Type B pancreatic cell (in vitro differentiated cells): ENCODE data around the gene IGF1R. TPM values are rescaled to one million over a fixed set of nuclear protein-coding genes. Genes with fewer than 3 reads are reported as not detected.
A peak's percentile ranks its signal among the peaks of the same experiment; 100 is the strongest.

ENCODE experiments used
- DNase-seq: peaks from one replicate; pipeline ENCODE4 v3.0.0; 2021; ENCODE audit warnings: mixed read lengths; ENCODE audit not compliant: unreplicated experiment; ENCODE audit errors: extremely low spot score
- H3K27ac Mint-ChIP-seq: 2 replicates; pipeline ENCODE4 v1.8.0; 2021; ENCODE audit warnings: mild to moderate bottlenecking, mixed read lengths
- H3K27me3 Mint-ChIP-seq: 2 replicates; pipeline ENCODE4 v1.8.0; 2021; ENCODE audit warnings: mixed read lengths
- H3K36me3 Mint-ChIP-seq: 2 replicates; pipeline ENCODE4 v1.8.0; 2021; ENCODE audit warnings: mixed read lengths
- H3K4me1 Mint-ChIP-seq: one replicate; pipeline ENCODE4 v1.8.0; 2021; ENCODE audit warnings: mixed read lengths; ENCODE audit not compliant: unreplicated experiment
- H3K4me3 Mint-ChIP-seq: 2 replicates; pipeline ENCODE4 v1.8.0; 2021; ENCODE audit warnings: mild to moderate bottlenecking, mixed read lengths
- H3K9me3 Mint-ChIP-seq: 2 replicates; pipeline ENCODE4 v1.8.0; 2021; ENCODE audit warnings: mixed read lengths
- total RNA-seq: library from RNA; stranded (reverse); gene quantifications from 2 replicates; pipeline ENCODE4 v1.2.1, GENCODE V29; 2021; ENCODE audit warnings: low replicate concordance
- TF ChIP-seq, protein P1 (sequence below): fragments of 200-600 bp; sonication (generic); conservative IDR thresholded peaks from 2 replicates; pipeline ENCODE4 v1.5.0; 2021; ENCODE audit warnings: antibody characterized with exemption, mild to moderate bottlenecking

Gene IGF1R
- total RNA-seq, 1 donor from 2014 or later: 87.1 TPM

DNA sequence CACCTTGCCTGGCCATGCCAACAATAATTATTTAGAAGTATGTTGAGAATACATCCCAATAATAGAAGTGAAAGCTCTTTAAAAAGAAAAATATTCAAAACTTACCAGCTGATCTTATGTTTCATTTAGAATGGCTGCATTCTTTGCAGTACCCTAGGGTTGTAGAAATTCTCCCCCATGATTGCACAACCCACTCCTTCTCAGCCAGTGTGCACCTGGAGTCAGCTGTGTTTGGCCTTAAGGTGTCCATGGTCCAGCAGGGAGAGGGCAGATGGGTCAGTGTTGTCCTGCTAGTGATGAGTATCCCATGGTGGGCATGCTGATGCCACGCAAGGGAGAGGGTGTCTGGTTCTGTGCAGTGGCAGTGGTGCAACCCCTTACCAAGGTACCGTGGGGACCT, 117.3 kb downstream of the IGF1R start:
- no peaks in the 10 kb centered on the region for H3K27me3 Mint-ChIP-seq
- H3K4me3 Mint-ChIP-seq: no peak overlapping the region
- peaks cover 33% of the 10 kb centered on the region for H3K4me1 Mint-ChIP-seq
- H3K36me3 Mint-ChIP-seq: peaks cover 4% of the 10 kb centered on the region
- H3K27ac Mint-ChIP-seq: no peak overlapping the region
- TF ChIP-seq, protein P1, sequence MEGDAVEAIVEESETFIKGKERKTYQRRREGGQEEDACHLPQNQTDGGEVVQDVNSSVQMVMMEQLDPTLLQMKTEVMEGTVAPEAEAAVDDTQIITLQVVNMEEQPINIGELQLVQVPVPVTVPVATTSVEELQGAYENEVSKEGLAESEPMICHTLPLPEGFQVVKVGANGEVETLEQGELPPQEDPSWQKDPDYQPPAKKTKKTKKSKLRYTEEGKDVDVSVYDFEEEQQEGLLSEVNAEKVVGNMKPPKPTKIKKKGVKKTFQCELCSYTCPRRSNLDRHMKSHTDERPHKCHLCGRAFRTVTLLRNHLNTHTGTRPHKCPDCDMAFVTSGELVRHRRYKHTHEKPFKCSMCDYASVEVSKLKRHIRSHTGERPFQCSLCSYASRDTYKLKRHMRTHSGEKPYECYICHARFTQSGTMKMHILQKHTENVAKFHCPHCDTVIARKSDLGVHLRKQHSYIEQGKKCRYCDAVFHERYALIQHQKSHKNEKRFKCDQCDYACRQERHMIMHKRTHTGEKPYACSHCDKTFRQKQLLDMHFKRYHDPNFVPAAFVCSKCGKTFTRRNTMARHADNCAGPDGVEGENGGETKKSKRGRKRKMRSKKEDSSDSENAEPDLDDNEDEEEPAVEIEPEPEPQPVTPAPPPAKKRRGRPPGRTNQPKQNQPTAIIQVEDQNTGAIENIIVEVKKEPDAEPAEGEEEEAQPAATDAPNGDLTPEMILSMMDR: no peak
- no peaks in the 10 kb centered on the region for H3K9me3 Mint-ChIP-seq
- no peak for DNase-seq

DNA sequence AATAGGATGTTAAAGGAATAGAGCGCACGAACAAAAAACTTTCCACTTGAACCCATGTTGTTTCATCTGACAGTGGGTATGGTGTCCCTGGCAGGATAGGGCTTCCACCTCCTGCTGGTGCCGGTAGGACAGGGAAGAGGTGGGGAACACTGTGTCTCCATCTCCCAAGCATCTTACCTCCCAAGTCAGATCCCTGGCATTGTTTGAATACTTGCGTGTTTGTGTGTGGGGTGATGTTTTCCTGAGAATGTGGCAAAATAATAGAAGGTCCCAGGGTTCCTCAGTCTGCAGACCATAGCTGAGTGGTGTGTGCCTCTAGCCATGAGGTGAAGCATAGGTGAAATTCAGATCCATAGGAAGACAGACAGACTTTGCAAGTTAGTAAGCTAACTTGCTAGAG, 119.4 kb downstream of the IGF1R start:
- no peak for DNase-seq
- TF ChIP-seq, protein P1: no peak
- H3K36me3 Mint-ChIP-seq: peaks cover 4% of the 10 kb centered on the region
- H3K4me1 Mint-ChIP-seq: peaks cover 42% of the 10 kb centered on the region
- H3K27ac Mint-ChIP-seq: no peak overlapping the region
- H3K9me3 Mint-ChIP-seq: no peaks in the 10 kb centered on the region
- H3K27me3 Mint-ChIP-seq: no peaks in the 10 kb centered on the region
- no peak overlapping the region for H3K4me3 Mint-ChIP-seq

DNA sequence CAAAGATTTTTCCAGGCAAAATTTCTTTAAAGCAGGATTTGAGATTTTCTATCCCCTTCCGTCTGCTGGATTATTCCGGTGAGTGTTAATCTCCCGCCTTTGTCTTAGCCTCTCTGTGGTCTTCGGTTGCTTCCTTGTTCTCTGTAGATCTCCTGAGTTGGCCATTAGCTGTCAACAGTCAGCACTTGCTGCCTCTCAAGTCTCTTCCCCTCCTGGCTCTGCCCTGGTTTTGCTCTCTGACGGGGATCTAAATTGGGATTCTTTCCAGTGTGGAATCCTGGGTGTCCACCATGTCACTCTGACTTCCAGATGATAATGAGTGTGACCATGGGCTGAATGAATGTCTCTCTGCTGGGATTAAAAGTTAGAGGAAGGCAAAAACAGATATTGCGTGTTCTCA, 121.5 kb downstream of the IGF1R start:
- no peak for DNase-seq
- Mint-ChIP-seq H3K4me1 (peaks cover 48% of the 10 kb centered on the region), H3K27me3 (no peaks in the 10 kb centered on the region), H3K27ac (no peak overlapping the region), H3K9me3 (no peaks in the 10 kb centered on the region), H3K4me3 (no peak overlapping the region), H3K36me3 (peaks cover 2% of the 10 kb centered on the region)
- TF ChIP-seq, protein P1: no peak

DNA sequence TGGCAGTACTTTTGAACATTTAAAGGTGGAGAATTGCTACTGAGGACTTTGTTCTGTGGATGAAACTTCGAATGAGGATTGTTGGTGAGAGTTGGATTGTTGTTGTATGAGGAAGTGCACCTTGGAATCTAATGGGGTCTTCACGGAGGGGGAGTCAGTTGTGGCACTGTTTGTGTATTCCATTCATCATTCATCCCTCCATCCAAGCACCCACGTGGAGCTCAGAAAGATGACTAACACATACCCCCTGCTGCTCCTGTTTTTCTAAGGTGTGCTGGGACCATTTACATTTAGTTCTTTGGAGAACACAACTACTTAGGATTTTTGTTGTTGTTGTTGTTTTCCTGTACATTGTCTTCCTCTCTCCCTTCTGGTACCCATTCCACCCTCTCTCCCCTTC, 122.6 kb downstream of the IGF1R start:
- Mint-ChIP-seq H3K4me1 (peaks cover 51% of the 10 kb centered on the region), H3K36me3 (no peaks in the 10 kb centered on the region)

DNA sequence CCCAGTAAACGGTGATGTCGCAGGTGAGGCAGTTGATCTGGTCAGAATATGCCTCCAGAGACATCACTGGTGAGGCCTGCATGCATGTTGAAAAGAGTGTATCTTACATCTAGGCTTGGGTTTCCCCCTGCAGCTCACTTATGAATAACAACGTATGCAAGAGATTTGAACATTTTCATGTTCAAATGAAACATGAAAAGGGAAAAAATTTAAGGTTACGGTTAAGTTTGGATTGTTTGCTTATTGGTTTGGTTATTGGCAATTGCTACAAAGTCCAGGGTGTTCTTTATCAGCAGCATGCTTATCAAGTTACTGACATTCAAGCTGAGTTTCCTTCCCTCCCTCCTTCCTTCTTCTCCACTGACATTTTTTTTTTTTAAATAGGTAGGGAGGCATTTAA, 123.2 kb downstream of the IGF1R start:
- H3K27me3 Mint-ChIP-seq: no peaks in the 10 kb centered on the region
- no peaks in the 10 kb centered on the region for H3K9me3 Mint-ChIP-seq
- no peak for DNase-seq
- H3K4me3 Mint-ChIP-seq: no peak overlapping the region
- H3K27ac Mint-ChIP-seq: no peak overlapping the region
- H3K36me3 Mint-ChIP-seq: no peaks in the 10 kb centered on the region
- TF ChIP-seq, protein P1: no peak
- H3K4me1 Mint-ChIP-seq: peaks cover 54% of the 10 kb centered on the region

More for the DNA sequence above, 122.6 kb downstream of the IGF1R start:
- TF ChIP-seq, protein P1: no peak
- Mint-ChIP-seq H3K9me3 (no peaks in the 10 kb centered on the region), H3K27ac (no peak overlapping the region), H3K27me3 (no peaks in the 10 kb centered on the region), H3K4me3 (no peak overlapping the region)
- no peak for DNase-seq

DNA sequence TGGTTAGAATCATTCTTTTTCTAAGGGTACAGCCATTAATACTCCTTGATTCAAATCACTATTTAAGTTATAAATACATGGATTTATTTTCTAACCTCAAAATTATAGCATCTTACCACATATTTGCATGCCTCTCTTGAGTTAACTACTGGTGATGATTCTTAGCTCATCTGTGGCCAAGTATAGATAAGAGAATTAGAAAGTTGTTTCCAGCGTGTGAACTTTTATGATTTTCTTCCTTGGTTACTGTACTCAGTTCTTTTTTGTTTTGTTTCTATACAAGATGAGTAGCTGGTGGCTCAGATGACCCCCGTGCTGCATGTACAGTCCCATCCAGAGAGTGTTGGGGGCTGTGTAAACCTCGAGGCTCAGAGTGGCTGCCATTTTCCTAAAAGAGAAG, 124.6 kb downstream of the IGF1R start:
- Mint-ChIP-seq H3K27me3 (no peaks in the 10 kb centered on the region), H3K36me3 (no peaks in the 10 kb centered on the region), H3K4me1 (peaks cover 61% of the 10 kb centered on the region), H3K27ac (peak overlapping the region; percentile 51), H3K9me3 (no peaks in the 10 kb centered on the region), H3K4me3 (no peak overlapping the region)
- DNase-seq: no peak
- TF ChIP-seq, protein P1: no peak
